HCT116 (cell line): ENCODE measurements around the gene EIPR1. TPM values are rescaled to one million over a fixed set of nuclear protein-coding genes. Genes with fewer than 3 reads are reported as not detected.

Source experiments
- ATAC-seq: fragments of 200-7000 bp; cut with Tn5 transposase; 2 replicates; pipeline ENCODE4 v1.9.1; 2020; ENCODE audit warnings: mild to moderate bottlenecking, moderate library complexity
- BruUV-seq: library from RNA; stranded (reverse); fragments of 400-500 nt; replicated peaks from 2 replicates; lab custom pipeline; 2021; lab: Mats Ljungman, UMichigan
- CTCF ChIA-PET: fragments of 300-600 bp; sonication (Branson Sonifier 250); formaldehyde crosslinking; loops from one replicate; lab custom pipeline; 2021; ENCODE audit warnings: antibody characterized with exemption; lab: Charles Lee
- POLR2A ChIA-PET: fragments of 300-600, 350-600 bp; sonication (Branson Sonifier 250); formaldehyde crosslinking; loops from one replicate; lab custom pipeline; 2021; ENCODE audit warnings: antibody characterized with exemption; lab: Charles Lee
- RAD21 ChIA-PET, 2 experiments: fragments of 300-600 bp; sonication (Branson Sonifier 250); formaldehyde crosslinking; loops; one replicate each; lab custom pipeline; 2023; ENCODE audit warnings: low total read pairs in 2 of 2; ENCODE audit not compliant: uncharacterized antibody in 2 of 2, unreplicated experiment in 2 of 2, low non-redundant PET in 1 of 2; lab: Charles Lee
- DNase-seq: peaks from one replicate; pipeline ENCODE4 v3.0.0-alpha.2; 2010; ENCODE audit warnings: low read depth, low spot score
- H2AFZ ChIP-seq: fragments of 200-600 bp; shearing (Covaris generic), sonication (generic); 2 replicates; pipeline ENCODE4 v1.6.1; 2017; ENCODE audit warnings: low read depth, mixed run types, mixed read lengths, antibody characterized with exemption, low read length; ENCODE audit not compliant: poor library complexity, severe bottlenecking
- H3K27ac ChIP-seq: 2 replicates; pipeline ENCODE4 v1.5.1; 2012; ENCODE audit warnings: low read depth, low read length
- H3K27me3 ChIP-seq: fragments of 200-600 bp; sonication (generic); 2 replicates; pipeline ENCODE4 v1.6.1; 2016; ENCODE audit warnings: mixed run types, low read length, mixed read lengths; ENCODE audit not compliant: insufficient read depth
- H3K36me3 ChIP-seq, 2 experiments: fragments of 200-500 bp in 1 of 2; fragments of 200-600 bp in 1 of 2; sonication (Bioruptor generic) in 1 of 2; sonication (generic) in 1 of 2; 2 replicates each; pipeline versions ENCODE4 v1.5.1 to v1.6.1; 2014 to 2016; ENCODE audit warnings: low read length in 2 of 2, inconsistent platforms in 1 of 2, mixed read lengths in 1 of 2, mixed run types in 1 of 2; ENCODE audit not compliant: insufficient read depth in 2 of 2, control insufficient read depth in 1 of 2
- H3K4me1 ChIP-seq, 2 experiments: fragments of 200-600 bp in 1 of 2; sonication (generic) in 1 of 2; 2 replicates each; pipeline versions ENCODE4 v1.5.1 to v1.6.1; 2012 to 2017; ENCODE audit warnings: low read length in 2 of 2, inconsistent platforms in 1 of 2, mild to moderate bottlenecking in 1 of 2, mixed read lengths in 1 of 2, mixed run types in 1 of 2, moderate library complexity in 1 of 2; ENCODE audit not compliant: insufficient read depth in 2 of 2, control insufficient read depth in 1 of 2
- H3K4me2 ChIP-seq: fragments of 200-600 bp; sonication (generic); 2 replicates; pipeline ENCODE4 v1.6.1; 2017; ENCODE audit warnings: mixed run types, low read length, mixed read lengths
- H3K4me3 ChIP-seq, 2 experiments: fragments of 200-600 bp in 1 of 2; sonication (generic) in 1 of 2; replicated peaks in 1 of 2; 2 replicates each; pipeline ENCODE4 v1.5.1; 2011 to 2016; ENCODE audit warnings: low read length in 2 of 2, control low read depth in 1 of 2, low read depth in 1 of 2, mild to moderate bottlenecking in 1 of 2, mixed read lengths in 1 of 2, mixed run types in 1 of 2
- H3K79me2 ChIP-seq: fragments of 200-600 bp; sonication (generic); 2 replicates; pipeline ENCODE4 v1.6.1; 2017; ENCODE audit warnings: mild to moderate bottlenecking, mixed run types, low read length, moderate library complexity, mixed read lengths; ENCODE audit not compliant: insufficient read depth
- H3K9ac ChIP-seq: fragments of 200-600 bp; sonication (generic); 2 replicates; pipeline ENCODE4 v1.6.1; 2016; ENCODE audit warnings: low read length, mixed read lengths
- H3K9me2 ChIP-seq: fragments of 200-600 bp; sonication (generic), shearing (Covaris generic); 2 replicates; pipeline ENCODE4 v1.6.1; 2017; ENCODE audit warnings: mixed run types, mild to moderate bottlenecking, moderate library complexity; ENCODE audit not compliant: insufficient read depth
- H3K9me3 ChIP-seq, 2 experiments: fragments of 200-500 bp in 1 of 2; fragments of 200-600 bp in 1 of 2; sonication (Bioruptor generic) in 1 of 2; sonication (generic) in 1 of 2; 2 replicates each; pipeline ENCODE4 v1.6.1; 2014 to 2017; ENCODE audit warnings: low read length in 2 of 2, mixed read lengths in 2 of 2, inconsistent platforms in 1 of 2, low read depth in 1 of 2, mild to moderate bottlenecking in 1 of 2, mixed run types in 1 of 2, moderate library complexity in 1 of 2; ENCODE audit not compliant: control insufficient read depth in 1 of 2, insufficient read depth in 1 of 2
- H4K20me1 ChIP-seq: fragments of 200-600 bp; sonication (generic), shearing (Covaris generic); 2 replicates; pipeline ENCODE4 v1.6.1; 2017; ENCODE audit warnings: mixed run types, mild to moderate bottlenecking, moderate library complexity; ENCODE audit not compliant: insufficient read depth
- ATF3 ChIP-seq: IDR thresholded peaks from 2 replicates; pipeline ENCODE4 v1.6.1; 2012
- CBX3 ChIP-seq: IDR thresholded peaks from 2 replicates; pipeline ENCODE4 v1.6.1; 2012; ENCODE audit warnings: low read depth
- CEBPB ChIP-seq: IDR thresholded peaks from 2 replicates; pipeline ENCODE4 v1.6.1; 2012; ENCODE audit warnings: low read depth
- EGR1 ChIP-seq: IDR thresholded peaks from 2 replicates; pipeline ENCODE4 v1.6.1; 2012; ENCODE audit warnings: low read depth
- ELF1 ChIP-seq: IDR thresholded peaks from 2 replicates; pipeline ENCODE4 v1.6.1; 2012; ENCODE audit warnings: low read depth, borderline replicate concordance
- EZH2 ChIP-seq: fragments of 200-600 bp; sonication (generic); IDR thresholded peaks from 2 replicates; pipeline ENCODE4 v1.6.1; 2017; ENCODE audit warnings: antibody characterized with exemption, mixed run types
- EZH2phosphoT487 ChIP-seq: fragments of 200-600 bp; IDR thresholded peaks from 2 replicates; pipeline ENCODE4 v1.6.1; 2018; ENCODE audit warnings: antibody characterized with exemption, borderline replicate concordance
- FOSL1 ChIP-seq: IDR thresholded peaks from 2 replicates; pipeline ENCODE4 v1.6.1; 2012; ENCODE audit warnings: low read depth
- JUND ChIP-seq: IDR thresholded peaks from 2 replicates; pipeline ENCODE4 v1.6.1; 2012
- MAX ChIP-seq: IDR thresholded peaks from 2 replicates; pipeline ENCODE4 v1.6.1; 2012
- POLR2AphosphoS5 ChIP-seq: IDR thresholded peaks from 2 replicates; pipeline ENCODE4 v1.6.1; 2011; ENCODE audit warnings: mild to moderate bottlenecking, low read depth, low read length, moderate library complexity
- RAD21 ChIP-seq: IDR thresholded peaks from 2 replicates; pipeline ENCODE4 v1.6.1; 2012; ENCODE audit warnings: low read depth, mild to moderate bottlenecking
- SIN3A ChIP-seq: IDR thresholded peaks from 2 replicates; pipeline ENCODE4 v1.6.1; 2012; ENCODE audit warnings: low read depth
- SP1 ChIP-seq: IDR thresholded peaks from 2 replicates; pipeline ENCODE4 v1.6.1; 2012; ENCODE audit warnings: low read depth
- SRF ChIP-seq: IDR thresholded peaks from 2 replicates; pipeline ENCODE4 v1.6.1; 2012; ENCODE audit warnings: low read depth
- TCF7L2 ChIP-seq: IDR thresholded peaks from 2 replicates; pipeline ENCODE4 v1.7.0; 2011; ENCODE audit warnings: borderline replicate concordance, inconsistent platforms; ENCODE audit not compliant: insufficient read depth, insufficient read length; ENCODE audit errors: extremely low read depth
- ZBTB33 ChIP-seq: IDR thresholded peaks from 2 replicates; pipeline ENCODE4 v1.6.1; 2011; ENCODE audit warnings: mild to moderate bottlenecking, low read length, moderate library complexity; ENCODE audit not compliant: insufficient replicate concordance; ENCODE audit errors: extremely low read depth
- ZFX ChIP-seq: fragments of 450-650 bp; IDR thresholded peaks from 2 replicates; pipeline ENCODE4 v1.6.1; 2017
- ZNF274 ChIP-seq: fragments of 200-500 bp; sonication (Bioruptor generic); IDR thresholded peaks from 2 replicates; pipeline ENCODE4 v1.6.1; 2014; ENCODE audit warnings: mild to moderate bottlenecking, low read depth, low read length, inconsistent platforms
- intact Hi-C: fragments of 100-400 bp; cut with micrococcal nuclease; formaldehyde crosslinking; loops from 2 replicates; pipeline ENCODE4 v1.10.0; 2022
- total RNA-seq: library from RNA; stranded (reverse); gene quantifications from one replicate; pipeline ENCODE4 v1.2.1, GENCODE V29; 2021; ENCODE audit not compliant: unreplicated experiment
- TF ChIP-seq, protein P1 (sequence below), 3 experiments: fragments of 200-600 bp in 1 of 3; sonication (generic) in 1 of 3; IDR thresholded peaks in 2 of 3; conservative IDR thresholded peaks in 1 of 3; 2 replicates each; pipeline ENCODE4 v1.5.1; 2012 to 2017; ENCODE audit warnings: low read depth in 2 of 3, low read length in 2 of 3, antibody characterized with exemption in 1 of 3, borderline replicate concordance in 1 of 3, control low read depth in 1 of 3, mild to moderate bottlenecking in 1 of 3, mixed read lengths in 1 of 3, mixed run types in 1 of 3, moderate library complexity in 1 of 3; ENCODE audit not compliant: insufficient read depth in 1 of 3

Gene EIPR1
- total RNA-seq, 1 experiment from 2014 or later: 36.9 TPM

GRCh38 chr2:3254442-3254941 is 123.1 kb downstream of the EIPR1 start:
- Histone ChIP-seq H3K4me3 (no peak overlapping the region), H3K79me2 (no peaks in the 10 kb centered on the region), H3K27ac (no peak overlapping the region), H3K27me3 (no peaks in the 10 kb centered on the region), H3K4me2 (no peak overlapping the region), H3K36me3 (no peaks in the 10 kb centered on the region), H3K9me2 (no peaks in the 10 kb centered on the region), H3K4me1 (no peaks in the 10 kb centered on the region), H2AFZ (no peak overlapping the region), H3K9ac (no peak overlapping the region), H3K9me3 (peaks cover 0 to 2% of the 10 kb centered on the region in 2 experiments; a peak in 1 of 4 replicates), H4K20me1 (no peaks in the 10 kb centered on the region)
- TF ChIP-seq, protein P1, sequence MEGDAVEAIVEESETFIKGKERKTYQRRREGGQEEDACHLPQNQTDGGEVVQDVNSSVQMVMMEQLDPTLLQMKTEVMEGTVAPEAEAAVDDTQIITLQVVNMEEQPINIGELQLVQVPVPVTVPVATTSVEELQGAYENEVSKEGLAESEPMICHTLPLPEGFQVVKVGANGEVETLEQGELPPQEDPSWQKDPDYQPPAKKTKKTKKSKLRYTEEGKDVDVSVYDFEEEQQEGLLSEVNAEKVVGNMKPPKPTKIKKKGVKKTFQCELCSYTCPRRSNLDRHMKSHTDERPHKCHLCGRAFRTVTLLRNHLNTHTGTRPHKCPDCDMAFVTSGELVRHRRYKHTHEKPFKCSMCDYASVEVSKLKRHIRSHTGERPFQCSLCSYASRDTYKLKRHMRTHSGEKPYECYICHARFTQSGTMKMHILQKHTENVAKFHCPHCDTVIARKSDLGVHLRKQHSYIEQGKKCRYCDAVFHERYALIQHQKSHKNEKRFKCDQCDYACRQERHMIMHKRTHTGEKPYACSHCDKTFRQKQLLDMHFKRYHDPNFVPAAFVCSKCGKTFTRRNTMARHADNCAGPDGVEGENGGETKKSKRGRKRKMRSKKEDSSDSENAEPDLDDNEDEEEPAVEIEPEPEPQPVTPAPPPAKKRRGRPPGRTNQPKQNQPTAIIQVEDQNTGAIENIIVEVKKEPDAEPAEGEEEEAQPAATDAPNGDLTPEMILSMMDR (IDR thresholded peaks at IDR 0.05 in 2 of 3, conservative IDR thresholded peaks at IDR 0.05 in 1 of 3; ENCODE audit: borderline replicate concordance in 1 of 3, insufficient read depth in 1 of 3, low read depth in 2 of 3, low read length in 2 of 3): no peak
- TF ChIP-seq ATF3: no peak
- TF ChIP-seq JUND: no peak
- no peak for TF ChIP-seq EGR1
- no peak for TF ChIP-seq SIN3A
- TF ChIP-seq EZH2: no peak
- no peak for TF ChIP-seq POLR2AphosphoS5
- no peak for TF ChIP-seq FOSL1
- TF ChIP-seq ZNF274: no peak
- no peak for TF ChIP-seq TCF7L2
- no peak for TF ChIP-seq SRF
- no peak for TF ChIP-seq MAX
- no peak for TF ChIP-seq RAD21
- TF ChIP-seq EZH2phosphoT487: no peak
- no peak for TF ChIP-seq SP1
- TF ChIP-seq ZBTB33: no peak
- TF ChIP-seq CBX3: no peak
- TF ChIP-seq ELF1: no peak
- no peak for TF ChIP-seq CEBPB
- TF ChIP-seq ZFX: no peak
- CTCF ChIA-PET: no interaction called here
- intact Hi-C loops: no loop called here
- DNase-seq (no peak), ATAC-seq (no peak)
- BruUV-seq: no TSS peak
- RAD21 ChIA-PET: no interaction called here
- POLR2A ChIA-PET: no interaction called here
